CD14-positive monocyte (primary cell): ENCODE measurements around the gene FAM241B. TPM values are rescaled to one million over a fixed set of nuclear protein-coding genes. Genes with fewer than 3 reads are reported as not detected.

ENCODE experiments used
- DNase-seq, 3 donors: peaks; one replicate each; pipeline ENCODE4 v3.0.0-alpha.2; 2011 to 2022
- H2AFZ ChIP-seq: 2 replicates; pipeline ENCODE4 v1.6.0; 2012; ENCODE audit warnings: mild to moderate bottlenecking, low read depth, low read length, inconsistent platforms; ENCODE audit not compliant: insufficient read depth, poor library complexity, severe bottlenecking
- H3K27ac ChIP-seq, 2 donors: 1 replicate in 1 of 2; 2 replicates in 1 of 2; pipeline ENCODE4 v1.5.1; 2012 to 2013; ENCODE audit warnings: low read length in 2 of 2, control low read depth in 1 of 2, inconsistent platforms in 1 of 2, low read depth in 1 of 2, mild to moderate bottlenecking in 1 of 2
- H3K27me3 ChIP-seq, 2 donors: one replicate each; pipeline versions ENCODE4 v1.6.0 to v1.6.1; 2011 to 2013; ENCODE audit warnings: low read length in 2 of 2; ENCODE audit not compliant: control insufficient read depth in 2 of 2, insufficient read depth in 2 of 2
- H3K36me3 ChIP-seq, 2 donors: replicated peaks in 1 of 2; 1 replicate in 1 of 2; 2 replicates in 1 of 2; pipeline versions ENCODE4 v1.5.1 to v1.6.1; 2012 to 2013; ENCODE audit warnings: low read length in 2 of 2, control low read depth in 1 of 2, inconsistent platforms in 1 of 2, mild to moderate bottlenecking in 1 of 2; ENCODE audit not compliant: insufficient read depth in 2 of 2, control insufficient read depth in 1 of 2
- H3K4me1 ChIP-seq, 2 donors: 1 replicate in 1 of 2; 2 replicates in 1 of 2; pipeline versions ENCODE4 v1.5.1 to v1.6.1; 2012 to 2013; ENCODE audit warnings: low read length in 2 of 2, control low read depth in 1 of 2, inconsistent platforms in 1 of 2, mild to moderate bottlenecking in 1 of 2, moderate library complexity in 1 of 2; ENCODE audit not compliant: insufficient read depth in 2 of 2, control insufficient read depth in 1 of 2
- H3K4me2 ChIP-seq: replicated peaks from 2 replicates; pipeline ENCODE3; 2012; ENCODE audit warnings: low read length, moderate library complexity, mild to moderate bottlenecking; ENCODE audit not compliant: poor library complexity, severe bottlenecking; ENCODE audit errors: extremely low read depth
- H3K4me3 ChIP-seq, 3 experiments: fragments of 200-600 bp in 1 of 3; sonication (generic) in 1 of 3; replicated peaks in 1 of 3; 1 replicate in 2 of 3; 2 replicates in 1 of 3; pipeline ENCODE4 v1.5.1; 2011 to 2013; ENCODE audit warnings: low read length in 3 of 3, mild to moderate bottlenecking in 3 of 3, control low read depth in 2 of 3, low read depth in 2 of 3, inconsistent platforms in 1 of 3, moderate library complexity in 1 of 3
- H3K79me2 ChIP-seq: 2 replicates; pipeline ENCODE4 v1.6.0; 2012; ENCODE audit warnings: mild to moderate bottlenecking, control low read depth, inconsistent platforms, low read length, moderate library complexity; ENCODE audit not compliant: insufficient read depth
- H3K9ac ChIP-seq: 2 replicates; pipeline ENCODE4 v1.6.0; 2017; ENCODE audit warnings: low read length, mild to moderate bottlenecking; ENCODE audit not compliant: insufficient read depth, poor library complexity, severe bottlenecking
- H3K9me3 ChIP-seq, 2 donors: replicated peaks in 1 of 2; 1 replicate in 1 of 2; 2 replicates in 1 of 2; pipeline versions ENCODE4 v1.5.1 to v1.6.1; 2012 to 2013; ENCODE audit warnings: low read length in 2 of 2, control low read depth in 1 of 2; ENCODE audit not compliant: control insufficient read depth in 1 of 2, insufficient read depth in 1 of 2
- H4K20me1 ChIP-seq: 2 replicates; pipeline ENCODE4 v1.6.0; 2012; ENCODE audit warnings: mild to moderate bottlenecking, low read length, control low read depth, moderate library complexity; ENCODE audit not compliant: insufficient read depth
- H3K27ac Mint-ChIP-seq, 7 donors: one replicate each; pipeline ENCODE4 v1.8.0; 2020; ENCODE audit warnings: mild to moderate bottlenecking in 7 of 7, mixed read lengths in 7 of 7, moderate library complexity in 6 of 7, inconsistent platforms in 2 of 7
- H3K27me3 Mint-ChIP-seq, 3 donors: one replicate each; pipeline ENCODE4 v1.8.0; 2021 to 2022; ENCODE audit warnings: low read depth in 3 of 3, mild to moderate bottlenecking in 3 of 3, mixed read lengths in 3 of 3, moderate library complexity in 3 of 3, inconsistent platforms in 1 of 3
- H3K36me3 Mint-ChIP-seq, 2 donors: one replicate each; pipeline ENCODE4 v1.8.0; 2020; ENCODE audit warnings: mixed read lengths in 2 of 2, inconsistent platforms in 1 of 2, mild to moderate bottlenecking in 1 of 2
- H3K4me1 Mint-ChIP-seq: one replicate; pipeline ENCODE4 v1.8.0; 2020; ENCODE audit warnings: mild to moderate bottlenecking, mixed read lengths
- H3K4me3 Mint-ChIP-seq, 2 donors: one replicate each; pipeline ENCODE4 v1.8.0; 2020; ENCODE audit warnings: mild to moderate bottlenecking in 2 of 2, mixed read lengths in 2 of 2, moderate library complexity in 1 of 2
- H3K9me3 Mint-ChIP-seq, 7 donors: one replicate each; pipeline ENCODE4 v1.8.0; 2020 to 2022; ENCODE audit warnings: mixed read lengths in 7 of 7, mild to moderate bottlenecking in 6 of 7, moderate library complexity in 6 of 7, inconsistent platforms in 2 of 7
- CTCF ChIP-seq: fragments of 200-600 bp; IDR thresholded peaks from one replicate; pipeline ENCODE4 v1.8.0; 2022; ENCODE audit warnings: antibody characterized with exemption, mild to moderate bottlenecking
- WGBS: methylation state at CpG from one replicate; pipeline ENCODE4 v1.1.5; 2013; ENCODE audit warnings: missing lambda C conversion rate; ENCODE audit not compliant: insufficient coverage; 5-methylcytosine and 5-hydroxymethylcytosine counted together
- intact Hi-C, 2 donors: fragments of 100-400 bp; cut with micrococcal nuclease; formaldehyde crosslinking; loops; one replicate each; pipeline versions ENCODE4 v1.15.0 to v1.15.1; 2023
- polyA plus RNA-seq, 3 donors: library from polyadenylated mRNA; depleted of rRNA in 1 of 3; unstranded in 2 of 3; stranded (reverse) in 1 of 3; fragments of 300-500 nt in 2 of 3; fragments of >200 nt in 1 of 3; fragmentation: Illumina TruSeq in 2 of 3; gene quantifications; 1 replicate in 2 of 3; 2 replicates in 1 of 3; pipeline ENCODE4 v1.2.3, GENCODE V29; 2012 to 2021

The FAM241B gene
- polyA plus RNA-seq, 3 donors: not detected

- no peak overlapping the region for H3K27ac Mint-ChIP-seq
- H3K36me3 ChIP-seq: no peaks in the 10 kb centered on the region
- no peak overlapping the region for H3K27ac ChIP-seq
- no peak overlapping the region for H2AFZ ChIP-seq
- no peak overlapping the region for H3K9ac ChIP-seq
- no peaks in the 10 kb centered on the region for H3K4me1 Mint-ChIP-seq
- no peak overlapping the region for H3K4me3 Mint-ChIP-seq
- DNase-seq: no peak
- H3K79me2 ChIP-seq: no peaks in the 10 kb centered on the region
- H3K9me3 Mint-ChIP-seq: peaks cover 0 to under 1% (median 0%) of the 10 kb centered on the region in 7 donors
- no peak overlapping the region for H3K4me3 ChIP-seq
- 77% methylated on average over 4 of the region's 4 CpGs for WGBS
- H3K27me3 Mint-ChIP-seq: peaks cover 5 to 12% (median 9%) of the 10 kb centered on the region in 3 donors
- no peak overlapping the region for H3K4me2 ChIP-seq
- intact Hi-C loops: no loop called here
- TF ChIP-seq CTCF: no peak
- H3K9me3 ChIP-seq: no peaks in the 10 kb centered on the region
- H3K4me1 ChIP-seq: no peaks in the 10 kb centered on the region
- H4K20me1 ChIP-seq: no peaks in the 10 kb centered on the region
- H3K36me3 Mint-ChIP-seq: no peaks in the 10 kb centered on the region
- H3K27me3 ChIP-seq: no peaks in the 10 kb centered on the region
Observed at GRCh38 chr10:69661414-69662172, 31.5 kb downstream of the FAM241B start.

DNA sequence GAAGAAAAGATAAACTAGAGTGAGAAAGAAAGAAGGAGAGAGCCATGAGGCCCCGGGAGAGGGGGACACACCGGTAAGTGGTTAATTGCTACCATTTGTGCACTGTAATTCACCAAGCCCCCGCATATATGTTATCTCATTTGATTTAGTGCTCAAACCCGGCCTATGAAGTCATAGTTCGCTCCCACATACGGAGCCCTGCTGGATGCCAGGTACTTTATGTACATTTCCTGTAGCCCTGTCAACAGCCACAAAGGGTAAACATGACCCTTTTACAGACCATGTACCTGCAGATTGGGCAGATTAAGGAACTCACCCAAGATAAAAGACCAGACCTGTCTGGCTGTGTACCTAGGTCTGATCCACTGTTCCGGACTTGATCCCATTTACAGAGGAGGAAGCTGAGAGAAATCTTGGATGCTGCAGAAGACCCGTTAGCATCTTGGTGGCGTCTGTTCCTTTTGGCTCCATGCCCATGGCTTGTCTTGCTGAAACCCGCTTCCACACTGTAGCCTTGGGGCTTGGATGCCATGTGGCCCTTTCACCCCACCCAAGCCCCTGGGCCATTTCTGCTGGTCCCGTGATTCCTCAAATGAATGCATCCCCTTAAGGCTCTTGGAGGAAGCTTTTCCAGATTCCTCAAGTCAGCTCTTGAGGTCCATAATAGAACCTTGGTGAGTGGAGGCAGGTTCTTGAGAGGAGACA, 32.3 kb downstream of the FAM241B start:
- Histone ChIP-seq H4K20me1 (no peaks in the 10 kb centered on the region), H3K4me1 (no peaks in the 10 kb centered on the region), H3K4me3 (no peak overlapping the region), H3K79me2 (no peaks in the 10 kb centered on the region), H3K27ac (no peak overlapping the region), H3K9ac (no peak overlapping the region), H3K4me2 (no peak overlapping the region), H3K9me3 (no peaks in the 10 kb centered on the region), H3K27me3 (no peaks in the 10 kb centered on the region), H3K36me3 (no peaks in the 10 kb centered on the region), H2AFZ (no peak overlapping the region)
- peaks cover 0 to 4% (median 0%) of the 10 kb centered on the region in 7 donors for H3K9me3 Mint-ChIP-seq
- TF ChIP-seq CTCF: no peak
- WGBS: 88% methylated on average over 10 of the region's 11 CpGs
- no peaks in the 10 kb centered on the region for H3K36me3 Mint-ChIP-seq
- intact Hi-C loops: no loop called here
- H3K4me3 Mint-ChIP-seq: no peak overlapping the region
- no peak overlapping the region for H3K27ac Mint-ChIP-seq
- H3K4me1 Mint-ChIP-seq: no peaks in the 10 kb centered on the region
- peaks cover 4 to 12% (median 11%) of the 10 kb centered on the region in 3 donors for H3K27me3 Mint-ChIP-seq
- DNase-seq: no peak
